Activated CD8-positive, alpha-beta memory T cell treated with anti-CD3 and anti-CD28 coated beads for 4 hours (primary cell): ENCODE data around the gene WDR3.
"Not testable (repeated sequence)": the region's sequence is repeated elsewhere in the genome, so short reads cannot be mapped to it uniquely, and the experiment has no call there.

Experiments
- DNase-seq, 2 donors: peaks; one replicate each; pipeline ENCODE4 v3.0.0-alpha.2; 2020; ENCODE audit warnings: low read depth in 2 of 2

The WDR3 gene

DNA sequence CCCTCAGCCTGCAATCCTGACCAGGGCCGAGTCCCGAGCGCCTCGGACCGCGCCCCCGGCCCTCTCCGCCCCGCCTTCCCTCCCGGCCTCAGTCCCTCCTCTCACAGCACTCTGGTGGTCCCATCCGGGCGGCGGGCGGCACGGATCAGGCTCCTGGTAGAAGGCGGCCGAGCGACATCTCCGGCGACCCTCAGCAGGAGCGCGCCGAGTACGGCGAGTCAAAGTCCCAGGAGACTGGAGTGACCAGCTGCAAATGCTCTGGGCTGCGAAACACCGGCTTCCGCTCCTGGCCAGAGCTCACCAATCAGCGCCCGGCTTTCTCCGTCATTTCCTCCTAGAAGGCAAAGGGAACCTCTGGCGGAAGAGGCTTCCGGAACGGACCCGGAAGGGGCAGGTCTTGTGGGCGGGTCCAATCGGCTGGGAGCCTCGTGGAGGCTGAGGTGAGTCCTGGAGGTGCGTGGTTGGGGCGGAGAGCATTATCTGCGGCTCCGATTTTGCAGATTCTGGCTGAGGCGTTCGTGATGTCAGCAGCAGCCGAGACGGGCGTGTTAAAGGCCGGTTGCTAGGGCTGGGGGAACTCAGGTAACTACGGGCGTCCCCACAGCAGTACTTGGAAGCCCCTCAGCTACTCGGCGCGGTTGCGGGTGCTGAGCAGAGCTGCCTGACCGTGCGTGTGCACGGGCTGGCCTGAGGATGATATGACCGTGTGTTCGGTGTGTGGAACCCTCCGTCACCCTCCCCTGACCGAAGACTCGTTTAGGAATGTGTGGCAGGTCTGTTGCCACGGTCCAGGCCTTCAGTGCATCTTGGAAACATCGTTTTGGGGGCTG is at the start of gene WDR3, which contains the start of gene GDAP2:
TSS of gene WDR3 (plus strand) at position 397 of the 830 bp plus-strand sequence. CDS start 3,581 bp downstream, outside the sequence.
TSS of gene GDAP2 (minus strand) at position 279 of the 830 bp plus-strand sequence. CDS start 9,264 bp downstream, outside the sequence.
- peak; percentile 88 to 91 for DNase-seq

DNA sequence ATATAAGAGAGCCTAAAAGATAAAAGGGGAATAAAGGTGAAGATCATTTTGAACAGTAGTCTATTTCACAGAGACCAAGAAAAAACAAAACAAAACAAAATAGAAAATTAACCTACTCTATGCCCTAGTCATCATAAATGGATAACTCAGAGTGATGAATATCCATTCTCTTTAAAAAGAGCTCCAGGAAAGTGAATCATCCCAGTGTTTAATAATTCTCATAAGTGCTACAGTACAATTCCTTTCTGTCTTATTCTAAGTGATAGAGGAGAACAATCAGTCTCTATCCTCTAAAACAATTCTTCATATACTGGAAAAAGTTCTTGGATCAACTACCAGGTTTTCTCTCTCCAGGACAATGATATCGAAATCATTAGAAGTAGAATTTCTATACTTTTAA is 45.9 kb upstream of the WDR3 start:
- no peak for DNase-seq

DNA sequence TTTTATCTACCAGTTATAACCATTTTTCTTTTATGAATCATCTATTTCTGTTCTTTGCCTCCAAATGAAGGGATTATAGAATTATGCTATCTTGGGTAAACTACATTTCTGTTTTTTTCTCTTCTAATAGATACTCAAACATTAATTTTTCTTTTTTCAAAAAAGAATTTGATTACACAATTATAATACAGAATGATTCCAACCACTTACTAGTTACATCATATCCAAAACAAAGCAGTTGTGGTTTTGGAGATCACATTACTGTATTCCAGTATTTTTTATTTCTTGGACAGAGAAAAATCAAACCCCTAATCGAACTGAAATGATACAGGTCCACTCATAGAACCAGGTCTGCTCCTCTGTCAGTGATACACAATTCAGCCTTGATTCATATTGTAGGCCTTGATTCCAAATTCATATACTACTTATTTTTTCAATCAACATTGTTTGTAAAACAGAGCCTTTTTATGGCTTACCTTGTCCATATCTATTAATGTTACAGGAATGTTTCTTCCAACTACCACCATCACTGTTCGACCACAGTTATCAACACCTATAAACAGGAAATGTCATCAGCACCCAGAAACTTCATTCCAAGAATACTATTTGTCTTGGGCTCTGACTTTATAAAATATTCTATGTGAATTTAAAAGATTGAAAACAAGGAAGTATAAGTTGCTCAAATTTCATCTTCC is 43.3 kb upstream of the WDR3 start:
- DNase-seq, result no peak

DNA sequence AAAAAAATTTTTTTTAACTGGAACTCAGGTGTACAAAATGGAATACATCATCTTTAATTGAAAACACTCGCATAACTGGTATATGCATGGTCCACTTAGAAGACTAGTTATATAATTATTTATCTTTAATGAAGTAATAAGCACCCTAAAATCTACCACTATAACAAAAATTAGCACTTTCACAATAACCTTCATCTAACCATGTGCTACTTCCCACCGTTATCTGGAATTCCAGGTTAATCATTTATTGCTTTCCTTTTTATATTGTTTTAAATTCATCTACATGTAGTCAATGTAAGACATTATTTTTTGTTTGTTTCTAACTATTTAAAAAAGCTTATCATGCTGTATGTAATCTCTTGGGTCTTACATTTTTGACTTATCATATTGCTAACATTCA is 39.1 kb upstream of the WDR3 start:
- DNase-seq, result no peak

DNA sequence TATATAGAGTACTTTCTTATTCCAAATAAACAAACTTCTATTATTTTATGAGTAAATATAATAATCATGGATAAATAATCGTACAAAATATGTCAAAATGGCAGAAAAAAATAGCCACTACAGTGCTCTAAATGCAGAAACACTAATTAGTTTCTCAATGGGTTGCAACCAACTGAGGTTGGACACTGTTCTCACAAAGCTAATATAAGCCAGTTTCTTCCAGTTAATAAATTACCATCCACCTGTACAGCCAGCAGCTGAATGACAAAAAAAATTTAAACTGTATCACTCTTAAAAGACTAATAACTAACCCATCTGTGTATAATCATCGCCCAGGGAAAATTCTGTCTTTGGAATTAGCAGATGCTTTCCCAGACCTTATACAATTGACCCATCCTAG is 37.0 kb upstream of the WDR3 start:
- DNase-seq, result no peak

DNA sequence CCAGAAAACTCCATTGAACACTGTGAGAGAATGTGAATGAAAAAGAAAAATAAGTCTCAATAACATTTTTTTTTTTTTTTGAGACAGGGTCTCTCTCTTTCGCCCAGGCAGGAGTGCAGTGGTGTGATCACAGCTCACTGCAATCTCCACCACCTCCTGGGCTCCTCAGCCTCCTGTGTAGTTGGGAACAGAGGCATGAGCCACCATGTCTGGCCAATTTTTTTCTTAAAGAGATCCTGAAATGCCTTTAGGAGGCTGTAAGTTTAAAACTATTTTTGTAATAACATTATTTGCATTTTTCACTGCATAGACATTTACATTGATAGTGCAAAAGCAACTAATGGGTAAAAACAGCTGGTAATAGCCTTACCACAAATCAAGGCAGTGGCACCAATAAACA is 35.5 kb upstream of the WDR3 start:
- no peak for DNase-seq

DNA sequence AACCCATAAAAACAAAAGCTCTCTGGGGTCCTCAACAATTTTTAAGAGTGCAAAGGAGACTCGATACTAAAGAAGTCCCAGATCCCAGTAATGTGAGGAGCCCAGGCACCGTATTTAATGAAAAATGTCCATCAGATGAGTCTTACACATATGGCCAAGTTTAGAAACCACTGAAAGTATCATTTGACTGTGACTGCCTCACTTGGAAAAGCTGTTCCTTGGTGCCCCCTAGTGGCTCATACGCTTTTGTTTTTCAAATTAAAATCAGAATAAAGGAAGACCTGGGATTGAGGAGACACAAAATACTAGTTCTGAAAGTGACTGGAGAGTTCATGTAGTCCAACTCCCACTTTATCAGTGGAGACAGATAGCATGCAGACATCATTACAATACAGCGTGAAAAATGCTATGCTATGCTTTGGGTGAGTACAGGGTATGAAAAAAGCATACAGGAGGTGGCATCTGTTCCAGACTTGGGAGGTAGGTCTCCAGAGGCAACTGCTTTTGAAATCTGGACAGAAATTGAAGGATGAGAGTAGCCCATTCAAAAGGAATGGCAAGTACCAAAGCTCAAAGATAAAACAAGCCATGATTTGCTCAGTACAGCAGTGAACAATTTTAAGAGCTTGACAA is 33.9 kb upstream of the WDR3 start:
- peak; percentile 9 to 19 for DNase-seq

DNA sequence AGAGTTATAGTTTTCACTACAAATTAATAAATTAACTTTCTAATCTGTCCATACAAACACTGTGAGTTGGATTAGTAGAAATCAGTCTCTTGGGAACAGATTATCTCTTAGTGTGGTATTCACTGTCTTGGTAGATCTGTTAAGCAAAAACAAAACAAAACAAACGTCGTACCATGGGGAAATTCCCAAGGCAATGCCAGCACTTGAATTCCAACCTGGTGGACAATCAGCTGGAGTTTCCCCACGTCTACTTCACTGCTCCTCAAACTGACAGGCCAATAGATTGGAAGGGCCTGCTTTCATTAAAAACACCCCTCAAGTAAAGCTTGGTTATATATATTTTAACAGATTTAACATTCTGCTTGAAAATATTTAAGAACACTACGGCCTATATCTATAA is 32.0 kb upstream of the WDR3 start:
- DNase-seq, result no peak

DNA sequence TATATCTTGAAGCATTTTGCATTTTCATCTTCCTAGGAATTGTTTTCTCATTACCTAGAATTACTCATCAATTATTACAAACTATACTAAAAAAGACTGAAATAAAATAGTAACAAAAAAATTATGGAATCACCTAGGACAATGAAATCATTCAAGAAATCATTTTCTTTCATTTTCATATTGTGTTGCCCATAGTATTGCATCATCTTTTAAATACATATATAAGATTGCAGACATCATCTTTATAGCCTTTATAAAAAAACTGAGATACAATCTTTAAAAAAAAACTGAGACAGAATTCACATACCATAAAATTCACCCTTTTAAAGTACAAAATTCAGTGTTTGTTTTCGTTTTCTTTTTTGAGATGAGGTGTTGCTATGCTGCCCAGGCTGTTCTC is 29.7 kb upstream of the WDR3 start:
- no peak for DNase-seq

DNA sequence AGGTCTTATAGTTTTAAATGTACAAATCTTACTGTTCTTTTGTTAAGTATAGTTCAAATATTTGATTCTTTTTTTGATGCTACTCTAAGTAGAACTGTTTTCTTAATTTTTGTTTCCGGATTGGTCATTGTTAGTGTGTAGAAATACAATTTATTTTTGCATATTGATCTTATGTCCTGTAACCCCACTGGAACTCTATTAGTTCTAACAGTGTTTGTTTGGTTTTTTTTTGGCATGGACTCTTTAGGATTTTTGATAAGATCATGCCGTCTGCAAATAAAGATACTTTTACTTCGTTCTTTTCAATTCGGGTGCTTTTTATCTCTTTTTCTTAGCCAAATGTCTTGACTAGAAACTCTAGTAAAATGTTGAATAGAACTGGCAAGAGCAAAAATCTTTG is 26.6 kb upstream of the WDR3 start:
- no peak for DNase-seq

DNA sequence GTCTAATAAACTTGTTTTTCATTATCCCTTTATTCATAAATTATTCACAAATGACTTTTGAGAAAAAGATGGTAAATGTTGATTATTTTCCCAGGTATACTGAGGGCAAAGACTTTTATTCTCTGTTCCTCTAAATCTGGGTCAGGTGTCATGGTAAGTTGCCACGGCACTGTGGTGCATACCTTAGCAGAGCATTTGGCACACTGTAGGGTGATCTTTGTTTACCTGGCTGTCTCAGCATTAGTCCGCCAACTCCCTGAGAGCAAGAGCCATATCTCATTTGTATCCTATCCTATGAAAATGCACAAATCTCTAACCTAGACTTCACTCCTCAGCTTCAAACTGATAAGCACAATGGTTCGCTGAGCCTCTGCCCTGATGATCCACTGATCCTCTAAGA is 25.1 kb upstream of the WDR3 start:
- no peak for DNase-seq

DNA sequence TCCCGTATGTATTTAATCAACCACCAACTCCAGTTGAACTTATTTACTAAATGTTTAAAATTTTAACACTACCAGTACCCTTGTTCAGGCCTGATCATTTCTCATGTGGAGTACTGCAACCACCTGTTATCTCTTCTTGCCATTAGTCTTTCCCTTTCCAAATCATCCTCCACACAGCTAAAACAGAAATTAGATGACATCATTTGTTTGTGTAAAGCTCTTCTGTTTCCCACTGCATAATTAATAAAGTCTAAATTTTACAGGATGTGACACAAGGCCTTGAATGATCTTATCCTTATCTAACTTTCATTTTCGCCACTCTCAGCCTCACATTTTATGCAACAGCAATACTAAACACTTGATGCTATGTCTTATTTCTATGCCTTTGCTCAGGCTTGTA is 24.5 kb upstream of the WDR3 start:
- DNase-seq, result no peak

DNA sequence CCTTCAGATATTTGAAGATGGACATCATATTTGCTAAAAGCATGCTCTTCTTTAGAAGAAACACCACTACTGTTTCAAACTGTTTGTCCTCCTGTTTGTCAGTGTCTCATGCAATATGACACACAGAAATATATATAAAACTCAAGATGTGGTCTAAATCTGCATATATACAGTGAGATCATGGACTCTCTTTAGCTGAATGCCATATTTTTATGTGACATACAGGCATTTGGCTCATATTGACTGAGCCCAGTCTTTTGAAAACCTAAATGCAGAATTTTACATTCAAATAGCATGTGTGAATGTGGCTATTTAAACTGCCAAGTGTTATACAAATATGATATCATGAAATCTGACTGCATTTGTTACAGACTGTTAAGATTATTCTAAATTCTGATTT is 18.5 kb upstream of the WDR3 start:
- no peak for DNase-seq

DNA sequence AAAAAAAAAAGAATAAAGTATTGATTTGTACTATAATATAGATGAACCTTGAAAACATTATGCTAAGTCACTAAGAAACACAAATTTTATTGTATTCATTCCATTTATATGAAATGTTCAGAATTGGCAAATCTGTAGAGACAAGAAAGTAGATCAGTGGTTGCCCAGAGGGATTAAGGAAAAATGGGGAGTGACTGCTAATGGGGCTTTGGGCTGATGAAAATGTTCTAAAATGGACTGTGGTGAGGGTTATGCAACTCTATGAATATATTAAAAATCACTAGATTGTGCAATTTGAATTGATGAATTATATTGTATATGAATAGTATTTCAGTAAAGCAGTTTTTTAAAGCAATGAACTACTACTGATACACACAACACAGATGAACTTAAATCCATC is 10.2 kb upstream of the WDR3 start:
- DNase-seq, result no peak

DNA sequence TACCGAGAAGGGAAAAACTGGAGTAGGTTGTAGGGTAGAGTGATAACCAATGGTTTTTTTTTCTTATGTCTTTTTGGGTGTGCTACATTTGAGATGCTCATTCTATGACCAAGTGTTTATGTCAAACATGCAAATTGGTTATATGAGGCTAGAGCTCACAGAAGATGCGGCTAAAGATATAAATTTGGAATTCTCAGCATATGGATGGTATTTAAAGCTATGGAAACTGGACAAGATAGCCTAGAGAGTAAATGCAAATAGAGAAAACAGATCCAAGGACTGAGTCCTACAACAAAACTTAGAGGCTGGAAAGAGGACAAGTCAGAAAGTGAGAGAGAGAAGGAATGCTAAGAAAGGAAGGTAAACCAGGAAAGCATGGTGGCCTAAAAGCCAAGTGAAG is 7.5 kb upstream of the WDR3 start:
- DNase-seq, result no peak

DNA sequence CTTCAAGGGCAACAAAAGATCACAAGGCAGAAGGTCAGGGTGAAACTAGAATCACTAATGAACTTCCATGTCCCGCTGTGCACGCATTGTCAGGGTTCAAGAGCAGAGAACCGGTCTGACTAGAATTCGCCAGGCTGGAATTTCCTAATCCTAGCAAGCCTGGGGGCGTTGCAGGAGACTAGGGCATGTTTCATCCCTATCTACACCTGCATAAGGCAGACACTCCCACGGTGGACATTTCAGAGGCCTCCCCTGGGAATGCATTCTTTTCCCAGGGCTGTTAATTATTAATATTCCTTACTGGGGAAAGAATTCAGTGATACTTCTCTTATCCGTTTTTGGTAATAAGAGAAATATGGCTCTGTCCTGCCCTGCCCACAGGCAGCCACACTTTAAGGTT is 6.8 kb upstream of the WDR3 start:
- not testable (repeated sequence) for DNase-seq

DNA sequence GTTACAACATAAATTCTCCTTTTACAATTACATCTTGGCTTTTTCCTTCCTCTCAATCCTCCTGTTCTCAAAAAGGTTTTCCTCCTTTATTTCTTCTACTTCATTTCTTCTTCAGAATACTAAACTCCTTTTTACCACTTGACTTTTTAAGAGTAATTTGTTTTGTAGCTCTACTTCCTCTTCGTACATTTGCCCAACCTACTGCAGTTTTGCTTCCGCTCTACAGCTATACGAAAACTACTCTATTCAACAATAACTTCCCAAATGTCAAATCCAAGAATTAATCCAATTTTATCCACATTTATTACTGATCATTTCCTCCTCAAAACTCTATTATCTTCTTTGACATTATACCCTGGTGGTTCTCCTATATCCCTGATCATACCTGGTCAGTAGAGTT is 3.6 kb upstream of the WDR3 start:
- no peak for DNase-seq

DNA sequence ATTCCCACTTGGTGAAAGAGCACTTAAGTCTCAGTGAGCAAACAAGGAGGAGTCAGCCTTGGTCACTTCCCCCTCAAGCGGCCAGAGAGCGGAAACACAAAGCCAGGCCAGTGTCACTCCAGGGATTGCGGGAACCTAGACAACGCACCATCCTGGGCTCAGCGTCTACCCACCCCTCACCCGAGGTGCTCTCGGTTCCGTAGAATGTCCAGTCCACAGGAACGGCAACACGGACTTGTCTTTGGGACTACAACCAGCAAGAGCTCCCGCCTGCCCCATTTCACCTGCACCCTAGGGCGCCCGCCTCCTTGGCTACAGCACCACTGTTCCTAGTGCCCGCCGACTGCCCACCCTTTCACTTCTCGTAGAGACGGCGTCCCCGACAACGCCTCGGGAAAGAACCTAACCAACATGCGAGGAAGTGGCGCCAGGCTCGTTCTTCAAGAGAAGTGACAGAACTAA is 627 bp upstream of the WDR3 start:
- peak; percentile 1 to 10 for DNase-seq

DNA sequence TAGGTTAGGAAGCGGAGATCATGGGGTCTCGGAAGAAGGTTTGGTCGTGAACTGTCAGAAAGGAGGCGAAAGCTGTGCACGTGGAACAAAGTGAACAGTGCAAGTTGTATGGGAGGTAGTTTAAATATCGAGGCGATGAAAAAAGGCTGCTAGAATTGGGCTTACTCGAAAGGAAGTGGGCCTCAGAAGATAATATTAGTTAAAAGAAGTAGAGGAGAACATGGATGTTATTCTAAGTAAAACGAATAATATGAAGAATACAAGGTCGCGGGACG is 571 bp downstream of the WDR3 start:
- DNase-seq, result no peak

DNA sequence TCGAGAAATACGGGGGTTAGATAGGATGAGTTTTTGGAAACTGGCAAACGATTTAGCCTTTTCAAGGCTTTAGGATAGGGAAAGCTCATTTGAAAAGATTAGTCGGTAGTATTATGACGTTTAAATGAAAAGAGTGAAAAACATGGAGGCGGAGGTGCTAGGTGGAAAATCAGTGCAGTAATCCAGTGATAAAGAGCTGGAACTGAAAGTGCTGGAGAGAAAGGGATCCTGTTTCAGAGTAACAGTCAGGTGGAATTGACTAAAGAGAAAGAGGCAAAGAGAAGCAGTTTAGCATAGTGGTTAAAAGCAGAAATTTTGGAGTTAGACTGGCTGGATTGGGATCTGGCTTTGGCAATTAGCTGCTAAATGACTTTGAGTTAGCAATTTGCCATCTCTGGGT is 945 bp downstream of the WDR3 start:
- DNase-seq, result no peak

DNA sequence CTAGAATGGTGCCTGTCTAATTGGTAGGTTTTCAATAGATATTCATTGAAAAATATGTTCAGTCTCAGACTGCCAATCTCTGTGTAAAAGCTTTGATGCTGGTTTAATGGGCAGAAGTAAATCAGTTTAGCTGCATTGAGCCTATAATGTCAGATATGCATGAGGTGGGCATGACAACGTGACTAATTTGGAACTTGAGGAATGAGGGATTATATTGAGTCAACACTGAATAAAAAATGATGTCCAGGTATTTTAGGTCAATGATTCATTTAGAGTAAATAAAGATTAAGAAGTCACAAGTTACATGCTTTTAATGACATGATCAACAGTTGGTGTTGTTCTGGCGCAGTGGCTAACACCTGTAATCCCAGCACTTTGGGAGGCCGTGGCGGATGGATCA is 3.0 kb downstream of the WDR3 start:
- DNase-seq, result no peak

DNA sequence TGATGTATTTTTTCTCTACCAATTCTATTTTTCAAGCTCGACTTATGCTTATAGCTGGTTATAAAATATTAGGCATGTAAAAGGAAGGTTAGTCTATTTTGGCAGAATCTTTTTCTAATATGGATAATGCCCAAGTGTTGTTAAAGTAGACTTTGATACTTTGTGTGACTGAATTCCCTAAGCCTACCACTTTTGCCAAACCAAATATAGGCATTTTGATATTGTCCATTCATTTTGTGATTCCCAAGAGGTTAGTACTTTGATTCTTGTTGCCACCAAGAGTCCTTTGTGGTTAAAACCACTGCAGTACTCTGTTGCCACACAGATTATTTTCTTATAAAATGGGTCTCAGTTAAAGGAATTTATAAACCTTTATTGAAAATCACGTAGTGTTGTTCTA is 4.2 kb downstream of the WDR3 start:
- no peak for DNase-seq

DNA sequence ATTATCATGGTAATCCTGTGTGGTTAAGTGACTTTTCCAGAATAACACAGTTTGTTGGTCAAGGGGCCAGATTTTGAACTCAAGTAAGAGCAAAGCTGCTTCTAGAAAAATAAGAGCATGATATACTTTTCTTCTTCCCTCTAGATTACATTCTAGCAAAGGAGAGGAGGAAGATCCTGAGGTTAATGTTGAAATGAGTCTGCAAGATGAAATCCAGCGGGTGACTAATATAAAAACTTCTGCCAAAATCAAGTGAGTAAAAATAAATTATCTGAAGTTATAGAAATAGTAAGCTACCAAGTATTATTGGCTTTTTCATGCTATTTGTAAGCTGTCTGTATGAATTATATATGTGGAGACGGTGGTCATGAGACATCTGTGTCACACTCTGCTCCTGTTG is 12.8 kb downstream of the WDR3 start:
- no peak for DNase-seq
